ENCODE results near the gene HSP90AB1. TPM values are rescaled to one million over a fixed set of nuclear protein-coding genes. Genes with fewer than 3 reads are reported as not detected.

Gene HSP90AB1
- total RNA-seq, 1 experiment from 2014 or later = 1,925 TPM

DNA sequence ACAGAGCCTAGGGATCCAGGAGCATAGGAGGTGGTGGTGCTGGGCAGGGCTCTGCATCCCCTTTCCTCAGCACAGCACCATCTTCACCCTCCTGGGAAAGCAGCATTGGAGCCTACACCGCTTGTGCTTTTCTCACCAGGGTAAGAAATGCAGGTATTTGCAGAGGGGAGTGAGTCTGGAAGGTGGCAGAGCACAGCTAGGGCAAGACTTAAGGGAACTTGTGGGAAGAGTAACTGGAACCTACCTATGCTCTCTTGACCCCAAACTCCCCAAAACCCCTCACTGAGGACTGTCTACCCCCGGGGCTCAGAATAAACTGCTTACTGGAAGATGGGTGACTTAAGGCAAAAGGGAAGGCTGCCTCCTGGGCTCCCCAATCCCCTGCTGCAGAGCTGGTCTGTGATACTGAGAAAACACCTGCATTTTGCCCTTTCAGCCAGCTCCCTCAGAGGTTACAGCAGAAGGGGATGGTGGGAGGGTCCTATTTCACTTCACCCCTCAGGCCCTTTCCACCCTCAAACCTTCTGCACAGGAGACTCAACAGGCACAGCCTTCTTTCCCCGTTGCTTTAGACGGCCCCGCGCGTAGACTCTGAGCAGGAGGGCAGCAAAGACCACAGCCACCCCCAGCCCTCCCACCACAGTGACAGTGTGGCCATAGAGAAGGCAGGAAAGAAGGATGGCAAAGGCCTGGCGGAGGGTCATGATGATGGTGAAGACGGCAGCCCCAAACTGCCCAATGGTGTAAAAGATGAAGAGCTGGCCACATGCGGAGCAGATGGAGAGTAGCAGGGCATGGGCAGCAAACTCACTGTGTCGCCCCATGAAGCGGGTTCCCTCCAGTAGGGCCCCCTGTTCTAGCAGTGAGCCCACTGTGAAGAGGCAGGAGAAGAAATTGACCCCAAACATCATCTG, 7.5 kb downstream of the HSP90AB1 start:
- DNase-seq (ENCODE audit: low read depth) = peak; percentile 48

DNA sequence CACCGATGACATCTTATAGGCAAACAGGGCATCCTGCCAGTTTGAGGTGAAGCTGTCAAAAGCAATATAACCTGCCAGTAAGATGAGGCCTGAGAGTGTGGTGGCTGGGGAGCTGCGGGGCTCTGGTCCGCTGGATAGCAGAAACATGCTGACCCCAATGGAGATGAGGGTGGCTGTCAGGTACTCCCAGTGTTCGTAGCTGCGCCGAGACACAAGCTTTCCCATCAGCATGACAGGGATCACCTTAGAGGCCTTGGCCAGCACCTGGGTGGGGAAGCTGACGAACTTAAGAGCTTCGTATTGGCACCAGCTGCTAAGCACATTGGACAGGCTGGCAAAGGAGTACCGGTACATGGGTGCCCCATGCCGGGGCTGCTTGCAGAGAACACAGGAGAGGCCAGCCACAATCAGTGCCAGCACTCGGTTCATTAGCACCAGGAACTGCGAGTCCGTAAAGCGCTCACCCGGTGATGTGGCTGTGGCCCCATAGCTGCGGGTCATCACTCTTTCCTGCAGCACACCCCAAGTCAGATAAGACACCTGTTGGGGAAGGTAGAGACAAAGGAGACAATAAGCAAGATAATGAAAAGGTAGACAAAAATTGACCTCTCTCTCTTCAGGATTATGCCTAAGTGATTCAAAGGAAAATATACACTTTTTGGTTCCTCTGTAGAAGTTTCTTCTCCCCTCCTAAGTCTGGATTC, 8.4 kb downstream of the HSP90AB1 start:
- DNase-seq (ENCODE audit: low read depth) = no peak

GRCh38 chr6:44255871-44256774, 9.2 kb downstream of the HSP90AB1 start:
- no peak for DNase-seq (ENCODE audit: low read depth)

- DNase-seq (ENCODE audit: low read depth) = no peak
These were observed 9.8 kb downstream of the HSP90AB1 start for GRCh38 chr6:44256775-44257024.

DNA sequence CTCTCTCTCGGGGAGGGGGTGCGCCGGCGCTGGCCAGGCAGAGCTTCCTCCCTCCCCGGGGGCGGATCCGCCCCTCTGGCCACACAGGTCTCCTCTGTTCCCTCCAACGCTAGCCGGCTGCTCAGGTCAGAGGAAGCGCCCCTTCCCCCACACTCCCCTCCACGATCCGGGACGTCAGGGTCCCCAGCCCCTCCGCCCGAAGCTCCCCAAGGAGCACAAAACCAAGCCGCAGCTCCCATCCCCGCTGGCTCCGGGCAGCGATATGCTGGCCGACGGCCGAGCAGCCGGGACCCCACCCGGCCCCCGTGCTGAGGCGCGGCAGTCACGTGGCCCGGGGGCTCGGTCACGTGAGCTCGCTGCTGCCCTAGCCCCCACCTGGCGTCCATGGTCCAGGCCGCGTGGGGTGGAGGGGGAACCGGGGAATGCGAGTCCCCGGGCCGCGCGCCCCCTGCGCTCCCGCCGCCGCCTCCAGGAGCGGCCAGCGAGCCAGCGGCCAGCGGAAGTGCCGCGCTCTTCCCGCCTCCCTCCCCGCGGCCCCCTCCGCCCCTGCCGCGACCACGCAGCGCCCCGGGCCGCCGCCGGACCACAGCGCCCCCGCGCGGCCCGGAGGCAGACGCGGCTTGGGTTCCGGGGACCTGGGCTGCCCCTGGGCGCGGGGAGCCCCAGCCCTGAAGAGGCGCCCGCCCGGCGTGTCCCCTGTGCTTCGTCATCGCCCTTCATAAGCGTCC, 10.3 kb downstream of the HSP90AB1 start, which contains the start of gene SLC35B2:
Gene SLC35B2, minus strand, starts transcription at position 504 of the 728 bp plus-strand sequence. Its CDS starts 118 bp downstream, at position 386.
- peak; percentile 81 for DNase-seq (ENCODE audit: low read depth)

GRCh38 chr6:44257753-44258324, 10.9 kb downstream of the HSP90AB1 start:
- no peak for DNase-seq (ENCODE audit: low read depth)

- no peak for DNase-seq (ENCODE audit: low read depth)
These were observed 11.5 kb downstream of the HSP90AB1 start for GRCh38 chr6:44258325-44258863.

GRCh38 chr6:44258921-44259320, 12.0 kb downstream of the HSP90AB1 start:
- no peak for DNase-seq (ENCODE audit: low read depth)

GRCh38 chr6:44260011-44260410, 13.1 kb downstream of the HSP90AB1 start:
- DNase-seq (ENCODE audit: low read depth) = no peak

DNA sequence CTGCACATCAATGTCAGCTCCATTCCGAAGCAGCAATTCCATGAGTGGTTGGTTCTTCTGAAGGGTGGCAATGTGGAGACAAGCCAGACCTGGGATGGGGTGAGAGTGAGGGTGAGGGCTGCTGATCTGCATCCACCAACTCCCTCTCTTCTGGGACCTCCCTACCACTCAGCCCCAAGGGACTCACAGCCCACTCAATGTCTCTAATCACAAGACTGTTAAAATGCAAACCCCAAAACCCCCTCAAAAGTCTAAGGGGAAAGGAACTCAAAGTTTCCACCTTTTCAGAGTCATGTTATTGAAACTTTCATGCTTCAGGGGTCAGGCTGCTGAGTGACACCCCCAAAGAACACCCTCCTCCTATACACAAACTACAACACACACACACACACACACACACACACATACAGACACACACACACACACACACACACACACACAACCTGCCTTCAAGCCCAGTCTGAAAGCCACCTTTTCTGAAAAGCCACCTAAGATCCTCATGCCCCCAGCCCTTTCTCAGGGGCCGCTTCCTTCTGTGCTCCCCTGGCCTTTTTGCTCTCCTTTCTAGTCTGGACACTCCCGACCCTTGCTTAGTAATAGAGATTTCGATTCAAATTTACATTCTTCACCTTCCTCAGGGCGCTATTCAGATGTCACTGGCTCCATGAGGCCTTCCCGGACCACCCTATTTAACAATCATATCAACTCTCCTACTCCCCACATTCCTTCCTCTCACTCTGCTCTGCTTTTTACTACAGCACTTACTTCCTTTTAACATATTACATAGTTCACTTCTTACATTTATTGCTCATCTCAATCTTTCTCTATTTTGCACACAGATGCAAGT, 13.8 kb downstream of the HSP90AB1 start:
- DNase-seq (ENCODE audit: low read depth) = no peak

GRCh38 chr6:44261581-44261980, 14.7 kb downstream of the HSP90AB1 start:
- no peak for DNase-seq (ENCODE audit: low read depth)

DNA sequence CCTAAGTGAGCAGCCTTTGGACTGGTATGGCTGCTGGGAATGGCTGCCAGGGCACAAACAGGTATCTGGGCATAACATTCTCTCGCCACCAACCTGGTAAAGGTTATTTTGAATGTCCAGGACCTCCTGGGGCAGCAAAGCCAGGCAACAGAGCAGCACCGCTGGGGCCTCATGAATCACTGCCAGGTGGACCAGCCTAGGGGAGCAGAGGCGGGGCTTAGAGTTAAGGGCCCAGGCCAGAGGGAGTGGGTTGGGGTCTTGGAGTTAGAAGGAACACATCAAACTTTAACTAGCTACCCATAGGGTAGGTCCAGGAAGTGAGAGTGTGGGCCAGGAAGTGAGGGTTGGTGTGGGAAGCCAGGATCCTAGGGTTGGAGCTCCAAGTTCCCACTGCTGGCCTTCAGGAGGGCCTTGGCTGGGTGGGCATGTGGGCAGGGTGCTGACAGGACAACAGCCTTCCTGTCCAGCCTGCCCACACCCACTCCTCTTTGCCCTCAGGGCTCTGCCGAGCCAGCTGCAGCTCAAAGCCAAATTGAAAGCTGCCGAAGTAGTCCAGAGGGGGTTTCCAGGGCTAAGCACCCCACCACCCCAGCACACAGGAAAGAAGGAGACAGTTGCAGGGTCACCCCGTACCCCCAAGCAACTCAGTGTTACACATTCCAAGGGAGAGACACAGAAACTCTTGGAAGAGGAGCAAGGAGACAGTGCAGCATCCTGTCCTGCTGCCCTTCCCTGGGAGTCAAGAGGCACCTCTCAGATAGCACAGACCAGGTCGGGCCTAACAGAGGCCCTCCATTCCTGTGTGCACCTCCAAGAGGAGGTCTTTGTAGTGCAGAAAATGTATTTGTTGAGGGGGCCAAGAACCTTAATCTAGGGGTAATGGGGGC, 15.8 kb downstream of the HSP90AB1 start:
- DNase-seq (ENCODE audit: low read depth) = no peak

DNA sequence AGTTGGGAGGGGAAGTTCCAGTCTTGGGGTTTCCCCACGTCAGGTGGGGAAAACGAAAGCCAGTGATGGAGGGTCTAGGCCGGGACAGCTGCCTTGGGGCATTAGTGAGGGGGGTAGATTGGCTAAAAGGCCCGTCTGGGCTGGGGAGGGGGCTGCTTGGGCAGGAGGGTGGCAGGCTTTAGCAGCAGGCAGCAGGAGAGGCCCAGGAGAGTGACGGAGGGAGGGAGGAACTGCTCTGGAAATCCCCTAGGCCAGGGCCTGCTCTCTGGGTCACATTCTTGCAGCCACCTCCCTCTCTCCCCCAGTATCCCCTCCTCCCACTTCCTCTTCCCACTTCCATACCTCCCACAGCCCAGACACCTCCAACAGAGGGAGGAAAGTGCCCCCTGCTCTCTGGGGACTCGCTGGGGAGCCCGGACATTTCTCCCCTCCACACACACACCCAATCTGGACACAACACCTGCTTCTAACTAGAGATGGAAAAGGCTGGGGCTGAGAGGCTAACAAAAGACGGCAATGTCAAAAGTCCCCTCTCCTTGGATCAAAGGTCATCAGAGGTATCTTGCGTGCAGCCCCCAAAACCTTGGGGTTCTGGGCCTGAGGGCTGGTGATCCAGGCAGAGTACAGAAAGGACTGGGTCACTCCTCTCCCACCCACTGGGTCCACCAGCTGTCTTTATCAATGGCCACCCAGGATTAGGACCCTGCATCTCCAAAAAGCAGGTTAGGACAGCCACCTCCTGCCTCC, 16.6 kb downstream of the HSP90AB1 start:
- DNase-seq (ENCODE audit: low read depth) = no peak

DNA sequence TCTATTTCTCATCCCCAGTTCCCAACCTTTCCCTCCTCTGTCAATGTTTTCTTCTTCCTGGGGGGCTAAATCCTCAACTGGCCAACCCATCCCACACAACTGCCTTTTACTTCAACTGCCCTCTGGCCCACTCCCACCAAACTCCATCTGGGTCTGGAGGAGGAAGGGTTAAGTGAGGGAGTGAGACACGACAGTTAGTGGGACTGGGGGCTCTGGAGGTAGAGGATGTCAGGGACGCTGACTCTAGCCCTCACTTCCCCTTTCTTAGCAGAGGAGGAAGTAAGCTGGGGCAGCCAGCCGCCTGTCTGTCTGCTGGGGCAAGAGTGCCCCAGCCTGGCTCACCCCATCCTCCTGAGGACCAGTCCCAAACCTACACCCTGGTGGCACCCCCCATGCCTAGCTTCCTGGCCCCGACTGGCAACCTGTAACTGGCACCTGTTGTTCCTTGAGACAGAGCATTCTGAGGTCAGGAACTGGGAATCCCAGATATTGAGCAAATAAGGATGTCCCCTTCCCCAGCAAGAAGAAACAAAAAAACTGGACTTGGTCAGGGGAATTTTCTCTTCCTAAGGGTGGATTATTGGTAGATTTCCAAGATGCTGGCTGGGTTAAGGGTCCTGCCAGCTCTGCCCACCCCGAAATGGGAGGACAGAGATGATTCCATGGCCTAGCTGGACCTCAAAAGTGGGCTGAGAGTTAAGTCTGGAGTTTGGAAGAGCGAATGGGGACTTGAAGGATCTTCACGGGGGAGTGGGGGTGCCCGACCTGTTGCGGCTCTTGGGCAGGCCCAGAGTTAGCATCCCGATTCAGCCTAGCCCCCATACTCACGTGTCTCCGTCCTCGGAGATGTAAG, 17.5 kb downstream of the HSP90AB1 start:
- no peak for DNase-seq (ENCODE audit: low read depth)

GRCh38 chr6:44265007-44265721, 18.3 kb downstream of the HSP90AB1 start, which contains the start of gene NFKBIE:
NFKBIE (minus strand) TSS chr6:44265551; CDS start chr6:44265346, 205 bp downstream.
- DNase-seq (ENCODE audit: low read depth) = peak; percentile 59

DNA sequence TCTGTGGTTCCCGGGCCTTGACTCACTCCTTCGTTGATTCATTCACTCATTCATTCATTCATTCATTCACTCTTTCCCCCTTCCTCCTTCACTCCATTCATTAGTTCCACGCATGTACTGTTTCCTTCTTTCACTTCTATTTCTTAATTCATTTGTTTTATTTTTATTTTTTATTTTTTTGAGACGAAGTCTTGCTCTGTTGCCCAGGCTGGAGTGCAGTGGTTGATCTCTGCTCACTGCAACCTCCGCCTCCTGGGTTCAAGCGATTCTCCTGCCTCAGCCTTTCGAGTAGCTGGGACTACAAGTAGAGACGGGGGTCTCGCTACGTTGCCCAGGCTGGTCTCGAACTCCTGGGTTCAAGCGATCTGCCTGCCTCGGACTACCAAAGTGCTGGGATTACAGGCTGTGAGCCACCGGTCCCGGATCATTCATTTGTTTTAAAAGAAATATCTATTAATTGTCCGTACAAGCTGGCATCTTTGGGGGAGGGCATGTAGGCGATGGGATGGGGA, 18.9 kb downstream of the HSP90AB1 start:
- peak; percentile 73 for DNase-seq (ENCODE audit: low read depth)

All from HT1080 (cell line).